GM10248 (cell line): ENCODE results near the gene FGFBP2.

Source experiments
- CTCF ChIA-PET: fragments of 300-600 bp; sonication (Branson Sonifier 250); formaldehyde crosslinking; extraction: SDS; loops from one replicate; lab custom pipeline; 2021; ENCODE audit warnings: antibody characterized with exemption; lab: Yijun Ruan, JAX
- POLR2A ChIA-PET: fragments of 350-650 bp; sonication (Branson Sonifier 250); formaldehyde crosslinking; extraction: SDS; loops from one replicate; lab custom pipeline; 2020; ENCODE audit warnings: antibody characterized with exemption; lab: Yijun Ruan, JAX
- DNase-seq: peaks from one replicate; pipeline ENCODE4 v3.0.0; 2012; ENCODE audit errors: extremely low spot score
- CTCF ChIP-seq: IDR thresholded peaks from 2 replicates; pipeline ENCODE4 v1.5.1; 2012; ENCODE audit warnings: mild to moderate bottlenecking, low read depth; ENCODE audit errors: extremely low read depth, missing control alignments, control extremely low read depth

Gene FGFBP2

GRCh38 chr4:15989424-15989823, 26.4 kb upstream of the FGFBP2 start:
- DNase-seq = no peak

GRCh38 chr4:15988222-15988621, 25.2 kb upstream of the FGFBP2 start:
- no peak for DNase-seq
- TF ChIP-seq CTCF = no peak
- CTCF ChIA-PET = interaction anchor here (1.3 to 1.5 kb wide), 4 partner anchors 10 to 277 kb away, joined by 3 to 5 read pairs (median 4); no protein-coding TSS in a partner anchor
- POLR2A ChIA-PET = no interaction called here

More at GRCh38 chr4:15989424-15989823, 26.4 kb upstream of the FGFBP2 start:
- ChIA-PET CTCF (interaction anchor here (1.3 to 1.5 kb wide), 4 partner anchors 9 to 275 kb away, joined by 4 to 11 read pairs (median 4); no protein-coding TSS in a partner anchor), POLR2A (no interaction called here)
- TF ChIP-seq CTCF = no peak

- no peak for TF ChIP-seq CTCF
- CTCF ChIA-PET = interaction anchor here (0.8 to 1.9 kb wide), 3 partner anchors 15 to 180 kb away, joined by 3 to 4 read pairs (median 3); no protein-coding TSS in a partner anchor
- POLR2A ChIA-PET = no interaction called here
- DNase-seq = no peak
These were observed 23.9 kb upstream of the FGFBP2 start for GRCh38 chr4:15986907-15987306.

- ChIA-PET CTCF (interaction anchor here (1.3 to 1.6 kb wide), 2 partner anchors 18 to 20 kb away, joined by 3 to 4 read pairs; partner anchors contain the start of gene FGFBP2), POLR2A (no interaction called here)
- no peak for TF ChIP-seq CTCF
- no peak for DNase-seq
These were observed 20.6 kb upstream of the FGFBP2 start for GRCh38 chr4:15983610-15984009.

- ChIA-PET CTCF (interaction anchor here (1.3 to 2.1 kb wide), 3 partner anchors 19 to 100 kb away, joined by 3 to 8 read pairs (median 4); partner anchors contain the start of gene FGFBP2), POLR2A (no interaction called here)
- DNase-seq = no peak
- TF ChIP-seq CTCF = no peak
These were observed 20.0 kb upstream of the FGFBP2 start for GRCh38 chr4:15982842-15983524.

GRCh38 chr4:15976456-15977447, 13.8 kb upstream of the FGFBP2 start:
- no peak for DNase-seq
- TF ChIP-seq CTCF = no peak
- ChIA-PET CTCF (interaction anchor here (0.6 to 3.1 kb wide), 3 partner anchors 25 to 172 kb away, joined by 3 to 13 read pairs (median 4); no protein-coding TSS in a partner anchor), POLR2A (no interaction called here)
